H9 (cell line): ENCODE data around the gene LRRC27. TPM values are rescaled to one million over a fixed set of nuclear protein-coding genes. Genes with fewer than 3 reads are reported as not detected.

Experiments used
- DNase-seq: peaks from one replicate; pipeline ENCODE4 v3.0.0-alpha.2; 2017
- H2AFZ ChIP-seq: one replicate; pipeline ENCODE4 v1.6.1; 2013; ENCODE audit warnings: mild to moderate bottlenecking, low read length, control low read depth, moderate library complexity
- H2AK5ac ChIP-seq: 2 replicates; pipeline ENCODE4 v1.6.1; 2013; ENCODE audit warnings: low read length, control low read depth, mixed read lengths; ENCODE audit not compliant: insufficient read length
- H2BK120ac ChIP-seq: one replicate; pipeline ENCODE4 v1.6.1; 2013; ENCODE audit warnings: low read depth, mild to moderate bottlenecking, low read length, control low read depth, inconsistent platforms; ENCODE audit not compliant: poor library complexity, severe bottlenecking
- H2BK12ac ChIP-seq: 2 replicates; pipeline ENCODE4 v1.6.1; 2013; ENCODE audit warnings: low read length, control low read depth, mixed read lengths, low read depth; ENCODE audit not compliant: insufficient read length
- H2BK15ac ChIP-seq: 2 replicates; pipeline ENCODE4 v1.6.1; 2013; ENCODE audit warnings: low read depth, low read length, control low read depth
- H2BK20ac ChIP-seq: one replicate; pipeline ENCODE4 v1.6.1; 2013; ENCODE audit warnings: low read depth, mild to moderate bottlenecking, low read length, control low read depth, inconsistent platforms; ENCODE audit not compliant: poor library complexity, severe bottlenecking
- H2BK5ac ChIP-seq: 2 replicates; pipeline ENCODE4 v1.6.1; 2013; ENCODE audit warnings: low read length, control low read depth, mixed read lengths; ENCODE audit not compliant: insufficient read length
- H3K14ac ChIP-seq: 2 replicates; pipeline ENCODE4 v1.6.1; 2013; ENCODE audit warnings: low read length, control low read depth; ENCODE audit not compliant: insufficient read depth
- H3K18ac ChIP-seq: 2 replicates; pipeline ENCODE4 v1.6.1; 2013; ENCODE audit warnings: low read depth, mild to moderate bottlenecking, mixed read lengths, low read length, control low read depth; ENCODE audit not compliant: insufficient read length
- H3K23ac ChIP-seq: 2 replicates; pipeline ENCODE4 v1.6.1; 2013; ENCODE audit warnings: low read length, control low read depth, mixed read lengths, low read depth; ENCODE audit not compliant: insufficient read length
- H3K23me2 ChIP-seq: 2 replicates; pipeline ENCODE4 v1.6.1; 2013; ENCODE audit warnings: low read depth, mild to moderate bottlenecking, mixed read lengths, low read length, control low read depth; ENCODE audit not compliant: insufficient read length, poor library complexity, severe bottlenecking
- H3K27ac ChIP-seq: 2 replicates; pipeline ENCODE4 v1.5.1; 2013; ENCODE audit warnings: low read length, control low read depth, mixed read lengths, low read depth; ENCODE audit not compliant: insufficient read length
- H3K27me3 ChIP-seq: 2 replicates; pipeline ENCODE4 v1.6.1; 2013; ENCODE audit warnings: low read length, control low read depth, inconsistent platforms; ENCODE audit not compliant: insufficient read depth
- H3K4ac ChIP-seq: 2 replicates; pipeline ENCODE4 v1.6.1; 2013; ENCODE audit warnings: low read depth, mild to moderate bottlenecking, control low read depth, inconsistent platforms, low read length, moderate library complexity
- H3K4me1 ChIP-seq: 2 replicates; pipeline ENCODE4 v1.6.1; 2013; ENCODE audit warnings: low read length, control low read depth, inconsistent platforms; ENCODE audit not compliant: insufficient read depth
- H3K4me2 ChIP-seq: 2 replicates; pipeline ENCODE4 v1.6.1; 2013; ENCODE audit warnings: low read length, control low read depth, mixed read lengths; ENCODE audit not compliant: insufficient read length, insufficient read depth
- H3K56ac ChIP-seq: 2 replicates; pipeline ENCODE4 v1.6.1; 2013; ENCODE audit warnings: low read depth, mild to moderate bottlenecking, mixed read lengths, low read length, control low read depth; ENCODE audit not compliant: insufficient read length
- H3K79me1 ChIP-seq: 2 replicates; pipeline ENCODE4 v1.6.1; 2013; ENCODE audit warnings: low read depth, mild to moderate bottlenecking, moderate library complexity, low read length, control low read depth, inconsistent platforms; ENCODE audit not compliant: insufficient read depth, poor library complexity, severe bottlenecking
- H3K79me2 ChIP-seq: 2 replicates; pipeline ENCODE4 v1.6.1; 2013; ENCODE audit warnings: low read length, control low read depth, inconsistent platforms; ENCODE audit not compliant: insufficient read depth
- H3K9ac ChIP-seq: 2 replicates; pipeline ENCODE4 v1.6.1; 2013; ENCODE audit warnings: low read length, control low read depth, mixed read lengths; ENCODE audit not compliant: insufficient read length; ENCODE audit errors: extremely low read depth
- H3K9me3 ChIP-seq: one replicate; pipeline ENCODE4 v1.6.1; 2013; ENCODE audit warnings: low read depth, low read length, inconsistent platforms; ENCODE audit not compliant: control insufficient read depth
- H3T11ph ChIP-seq: one replicate; pipeline ENCODE4 v1.6.1; 2013; ENCODE audit warnings: mild to moderate bottlenecking, low read length, control low read depth, inconsistent platforms
- H4K20me1 ChIP-seq: one replicate; pipeline ENCODE4 v1.6.1; 2013; ENCODE audit not compliant: control insufficient read depth, insufficient read length, insufficient read depth
- H4K5ac ChIP-seq: 2 replicates; pipeline ENCODE4 v1.6.1; 2013; ENCODE audit warnings: low read depth, mild to moderate bottlenecking, mixed read lengths, low read length, control low read depth; ENCODE audit not compliant: insufficient read length
- H4K8ac ChIP-seq: replicated peaks from 2 replicates; pipeline ENCODE4 v1.6.1; 2013; ENCODE audit warnings: low read length, control low read depth, mixed read lengths, low read depth; ENCODE audit not compliant: insufficient read length
- H4K91ac ChIP-seq: 2 replicates; pipeline ENCODE4 v1.6.1; 2013; ENCODE audit warnings: low read depth, mild to moderate bottlenecking, moderate library complexity, mixed read lengths, low read length, control low read depth; ENCODE audit not compliant: insufficient read length
- H3K27ac Mint-ChIP-seq, 3 experiments: 2 replicates in 2 of 3; 3 replicates in 1 of 3; pipeline ENCODE4 v1.8.0; 2020 to 2021; ENCODE audit warnings: mixed read lengths in 3 of 3, mild to moderate bottlenecking in 1 of 3, moderate library complexity in 1 of 3
- H3K27me3 Mint-ChIP-seq: 2 replicates; pipeline ENCODE4 v1.8.0; 2021; ENCODE audit warnings: low read depth, mild to moderate bottlenecking, moderate library complexity, mixed read lengths
- H3K36me3 Mint-ChIP-seq, 3 experiments: 2 replicates in 2 of 3; 3 replicates in 1 of 3; pipeline ENCODE4 v1.8.0; 2020 to 2021; ENCODE audit warnings: low read depth in 3 of 3, mixed read lengths in 3 of 3; ENCODE audit not compliant: insufficient read depth in 1 of 3
- H3K4me1 Mint-ChIP-seq, 2 experiments: 2 replicates each; pipeline ENCODE4 v1.8.0; 2020; ENCODE audit warnings: mixed read lengths in 2 of 2
- H3K4me3 Mint-ChIP-seq, 2 experiments: 2 replicates in 1 of 2; 3 replicates in 1 of 2; pipeline ENCODE4 v1.8.0; 2020 to 2021; ENCODE audit warnings: mild to moderate bottlenecking in 2 of 2, mixed read lengths in 2 of 2, moderate library complexity in 1 of 2
- H3K9me3 Mint-ChIP-seq, 2 experiments: 2 replicates in 1 of 2; 3 replicates in 1 of 2; pipeline ENCODE4 v1.8.0; 2020; ENCODE audit warnings: mild to moderate bottlenecking in 2 of 2, mixed read lengths in 2 of 2, moderate library complexity in 1 of 2
- WGBS: extraction: QIAGEN DNeasy Blood & Tissue Kit; methylation state at CpG from one replicate; pipeline ENCODE4 v1.1.7; 2013; ENCODE audit warnings: missing lambda C conversion rate, low lambda C conversion rate, mixed read lengths; ENCODE audit not compliant: insufficient read length; ENCODE audit errors: extremely low coverage; 5-methylcytosine and 5-hydroxymethylcytosine counted together
- total RNA-seq: library from RNA; stranded (reverse); gene quantifications from 2 replicates; pipeline ENCODE4 v1.2.1, GENCODE V29; 2021
- TF ChIP-seq, protein P1 (sequence below): fragments of 200-600 bp; sonication (generic); conservative IDR thresholded peaks from 3 replicates; pipeline ENCODE4 v1.8.0; 2021; ENCODE audit warnings: antibody characterized with exemption, mild to moderate bottlenecking

Gene LRRC27
- total RNA-seq, 1 experiment from 2014 or later, result 2.7 TPM

DNA sequence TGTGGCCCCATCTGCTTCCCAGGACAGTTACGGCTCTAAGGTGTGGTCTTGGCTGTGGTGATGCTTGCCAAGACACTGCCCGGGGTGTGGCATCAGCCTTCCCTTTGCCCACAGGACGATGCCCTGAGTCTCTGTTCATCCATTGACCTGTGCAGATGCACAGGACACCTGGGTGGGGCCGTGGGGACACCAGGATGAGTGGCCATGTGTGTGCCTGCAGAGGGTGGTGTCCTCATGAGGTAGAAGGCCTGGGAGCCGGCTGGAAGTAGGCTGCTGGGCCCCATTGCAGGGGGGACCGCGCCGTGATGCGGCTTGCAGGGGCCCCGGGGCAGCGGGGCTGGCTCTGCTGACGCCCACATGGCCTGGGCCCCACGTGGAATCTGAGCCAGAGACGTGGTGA is 42.6 kb downstream of the LRRC27 start:
- no peak overlapping the region for H4K91ac ChIP-seq
- H3K79me2 ChIP-seq, result no peaks in the 10 kb centered on the region
- no peak overlapping the region for H2BK12ac ChIP-seq
- Mint-ChIP-seq H3K4me1 (peaks cover 24 to 43% of the 10 kb centered on the region in 2 experiments), H3K27ac (no peak overlapping the region), H3K36me3 (peaks cover 2 to 5% (median 2%) of the 10 kb centered on the region in 3 experiments; a peak in 4 of 7 replicates), H3K9me3 (peaks cover 2 to 3% of the 10 kb centered on the region in 2 experiments; a peak in 3 of 5 replicates), H3K4me3 (no peak overlapping the region), H3K27me3 (peaks cover 24% of the 10 kb centered on the region)
- H3K4me2 ChIP-seq, result no peak overlapping the region
- no peak overlapping the region for H3K4ac ChIP-seq
- H3K27ac ChIP-seq, result no peak overlapping the region
- no peak overlapping the region for H3T11ph ChIP-seq
- H2AK5ac ChIP-seq, result no peak overlapping the region
- no peak overlapping the region for H2AFZ ChIP-seq
- no peak overlapping the region for H4K8ac ChIP-seq
- no peaks in the 10 kb centered on the region for H3K27me3 ChIP-seq
- H3K4me1 ChIP-seq, result peaks cover 4% of the 10 kb centered on the region; the same call in 1 of the 2 replicates
- no peak overlapping the region for H3K9ac ChIP-seq
- DNase-seq, result no peak
- H2BK20ac ChIP-seq, result no peak overlapping the region
- no peak overlapping the region for H3K18ac ChIP-seq
- no CpG with 5 or more reads among the region's 14 CpGs for WGBS
- H4K20me1 ChIP-seq, result no peaks in the 10 kb centered on the region
- no peaks in the 10 kb centered on the region for H3K79me1 ChIP-seq
- no peak overlapping the region for H2BK5ac ChIP-seq
- no peak overlapping the region for H3K56ac ChIP-seq
- no peak overlapping the region for H3K23ac ChIP-seq
- H2BK15ac ChIP-seq, result 0 out of 2 replicates have a peak overlapping the region, but pooled peaks have one; percentile 45
- H3K9me3 ChIP-seq, result no peaks in the 10 kb centered on the region
- no peak overlapping the region for H4K5ac ChIP-seq
- 0 out of 2 replicates have a peak overlapping the region, but pooled peaks have one; percentile 12 for H3K14ac ChIP-seq
- no peaks in the 10 kb centered on the region for H3K23me2 ChIP-seq
- TF ChIP-seq, protein P1, sequence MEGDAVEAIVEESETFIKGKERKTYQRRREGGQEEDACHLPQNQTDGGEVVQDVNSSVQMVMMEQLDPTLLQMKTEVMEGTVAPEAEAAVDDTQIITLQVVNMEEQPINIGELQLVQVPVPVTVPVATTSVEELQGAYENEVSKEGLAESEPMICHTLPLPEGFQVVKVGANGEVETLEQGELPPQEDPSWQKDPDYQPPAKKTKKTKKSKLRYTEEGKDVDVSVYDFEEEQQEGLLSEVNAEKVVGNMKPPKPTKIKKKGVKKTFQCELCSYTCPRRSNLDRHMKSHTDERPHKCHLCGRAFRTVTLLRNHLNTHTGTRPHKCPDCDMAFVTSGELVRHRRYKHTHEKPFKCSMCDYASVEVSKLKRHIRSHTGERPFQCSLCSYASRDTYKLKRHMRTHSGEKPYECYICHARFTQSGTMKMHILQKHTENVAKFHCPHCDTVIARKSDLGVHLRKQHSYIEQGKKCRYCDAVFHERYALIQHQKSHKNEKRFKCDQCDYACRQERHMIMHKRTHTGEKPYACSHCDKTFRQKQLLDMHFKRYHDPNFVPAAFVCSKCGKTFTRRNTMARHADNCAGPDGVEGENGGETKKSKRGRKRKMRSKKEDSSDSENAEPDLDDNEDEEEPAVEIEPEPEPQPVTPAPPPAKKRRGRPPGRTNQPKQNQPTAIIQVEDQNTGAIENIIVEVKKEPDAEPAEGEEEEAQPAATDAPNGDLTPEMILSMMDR, result no peak
- H2BK120ac ChIP-seq, result no peak overlapping the region
